ENCODE data around the gene DNAH6. TPM values are rescaled to one million over a fixed set of nuclear protein-coding genes. Genes with fewer than 3 reads are reported as not detected.

DNAH6 gene
- polyA plus RNA-seq, 1 donor (not counting 4 experiments of a cell fraction or from before 2014, with no cell fraction given), result 0.05 TPM

DNA sequence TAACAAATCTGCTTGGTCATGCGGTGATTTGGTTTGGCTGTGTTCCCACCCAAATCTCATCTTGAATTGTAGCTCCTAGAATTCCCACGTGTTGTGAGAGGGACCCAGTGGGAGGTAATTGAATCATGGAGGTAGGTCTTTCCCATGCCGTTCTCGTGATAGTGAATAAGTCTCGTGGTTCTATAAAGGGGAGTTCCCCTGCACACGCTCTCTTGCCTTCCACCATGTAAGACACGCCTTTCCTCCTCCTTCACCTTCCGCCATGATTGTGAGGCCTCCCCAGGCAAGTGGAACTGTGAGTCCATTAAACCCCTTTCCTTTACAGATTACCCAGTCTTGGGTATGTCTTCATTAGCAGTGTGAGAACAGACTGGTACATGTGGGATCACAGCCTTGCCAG lies 327.8 kb downstream of the DNAH6 start:
- FAIRE-seq, result no peak
- Histone ChIP-seq H3K4me2 (ENCODE audit: control insufficient read depth, extremely low read depth, insufficient read depth, low read depth, low read length) (no peak overlapping the region), H3K79me2 (ENCODE audit: control insufficient read depth, insufficient read depth, low read length) (no peaks in the 10 kb centered on the region), H3K4me3 (ENCODE audit: control insufficient read depth in 2 of 3, extremely low read depth in 1 of 3, insufficient read depth in 2 of 3, low read depth in 1 of 3, low read length in 3 of 3) (no peak overlapping the region), H3K27ac (ENCODE audit: control insufficient read depth, insufficient read depth, low read length) (no peak overlapping the region), H4K20me1 (ENCODE audit: control insufficient read depth, extremely low read depth, insufficient read depth, low read length) (no peaks in the 10 kb centered on the region), H3K9me1 (ENCODE audit: control insufficient read depth, extremely low read depth, insufficient read depth, low read length) (no peaks in the 10 kb centered on the region), H3K9me3 (ENCODE audit: control insufficient read depth, low read depth, low read length) (no peaks in the 10 kb centered on the region), H3K9ac (ENCODE audit: control insufficient read depth, extremely low read depth, insufficient read depth, low read length) (no peak overlapping the region), H3K36me3 (ENCODE audit: control insufficient read depth in 2 of 2, extremely low read depth in 1 of 2, insufficient read depth in 2 of 2, low read length in 2 of 2) (no peaks in the 10 kb centered on the region), H3K27me3 (ENCODE audit: control insufficient read depth, extremely low read depth, insufficient read depth, low read length) (no peaks in the 10 kb centered on the region), H3K4me1 (ENCODE audit: control insufficient read depth, extremely low read depth, insufficient read depth, low read length) (no peaks in the 10 kb centered on the region), H2AFZ (ENCODE audit: control insufficient read depth, low read length) (no peak overlapping the region)
- TF ChIP-seq EZH2 (IDR thresholded peaks at IDR 0.05; ENCODE audit: low read length) (no peak), CTCF (optimal IDR thresholded peaks at IDR 0.05 in 1 of 3, IDR thresholded peaks at IDR 0.05 in 1 of 3, conservative IDR thresholded peaks at IDR 0.05 in 1 of 3; ENCODE audit: extremely low read depth in 1 of 3, insufficient read depth in 2 of 3, low read length in 3 of 3) (no peak)
- dilution Hi-C loops (cut with MboI; ENCODE audit: extremely low pct_ligation_motif_present, low sequenced_read_pairs), result no loop called here
- DNase-seq (ENCODE audit: low read depth, low spot score), result no peak

GRCh38 chr2:84846041-84846663 lies 329.9 kb downstream of the DNAH6 start:
- FAIRE-seq, result no peak
- Histone ChIP-seq H3K9me3 (ENCODE audit: control insufficient read depth, low read depth, low read length) (no peaks in the 10 kb centered on the region), H4K20me1 (ENCODE audit: control insufficient read depth, extremely low read depth, insufficient read depth, low read length) (no peaks in the 10 kb centered on the region), H3K79me2 (ENCODE audit: control insufficient read depth, insufficient read depth, low read length) (no peaks in the 10 kb centered on the region), H3K4me2 (ENCODE audit: control insufficient read depth, extremely low read depth, insufficient read depth, low read depth, low read length) (no peak overlapping the region), H3K36me3 (ENCODE audit: control insufficient read depth in 2 of 2, extremely low read depth in 1 of 2, insufficient read depth in 2 of 2, low read length in 2 of 2) (no peaks in the 10 kb centered on the region), H3K27me3 (ENCODE audit: control insufficient read depth, extremely low read depth, insufficient read depth, low read length) (peaks cover 5% of the 10 kb centered on the region), H3K4me3 (ENCODE audit: control insufficient read depth in 2 of 3, extremely low read depth in 1 of 3, insufficient read depth in 2 of 3, low read depth in 1 of 3, low read length in 3 of 3) (no peak overlapping the region), H3K27ac (ENCODE audit: control insufficient read depth, insufficient read depth, low read length) (no peak overlapping the region), H3K4me1 (ENCODE audit: control insufficient read depth, extremely low read depth, insufficient read depth, low read length) (no peaks in the 10 kb centered on the region), H3K9ac (ENCODE audit: control insufficient read depth, extremely low read depth, insufficient read depth, low read length) (no peak overlapping the region), H2AFZ (ENCODE audit: control insufficient read depth, low read length) (no peak overlapping the region), H3K9me1 (ENCODE audit: control insufficient read depth, extremely low read depth, insufficient read depth, low read length) (no peaks in the 10 kb centered on the region)
- dilution Hi-C loops (cut with MboI; ENCODE audit: extremely low pct_ligation_motif_present, low sequenced_read_pairs), result no loop called here
- no peak for TF ChIP-seq EZH2 (IDR thresholded peaks at IDR 0.05; ENCODE audit: low read length)
- DNase-seq (ENCODE audit: low read depth, low spot score), result no peak

- dilution Hi-C loops (cut with MboI; ENCODE audit: extremely low pct_ligation_motif_present, low sequenced_read_pairs), result no loop called here
- Histone ChIP-seq H3K9ac (ENCODE audit: control insufficient read depth, extremely low read depth, insufficient read depth, low read length) (no peak overlapping the region), H3K9me1 (ENCODE audit: control insufficient read depth, extremely low read depth, insufficient read depth, low read length) (no peaks in the 10 kb centered on the region), H3K4me2 (ENCODE audit: control insufficient read depth, extremely low read depth, insufficient read depth, low read depth, low read length) (no peak overlapping the region), H3K4me1 (ENCODE audit: control insufficient read depth, extremely low read depth, insufficient read depth, low read length) (no peaks in the 10 kb centered on the region), H4K20me1 (ENCODE audit: control insufficient read depth, extremely low read depth, insufficient read depth, low read length) (no peaks in the 10 kb centered on the region), H3K27me3 (ENCODE audit: control insufficient read depth, extremely low read depth, insufficient read depth, low read length) (peaks cover 5% of the 10 kb centered on the region), H3K79me2 (ENCODE audit: control insufficient read depth, insufficient read depth, low read length) (no peaks in the 10 kb centered on the region), H3K9me3 (ENCODE audit: control insufficient read depth, low read depth, low read length) (no peaks in the 10 kb centered on the region), H3K27ac (ENCODE audit: control insufficient read depth, insufficient read depth, low read length) (no peak overlapping the region), H3K36me3 (ENCODE audit: control insufficient read depth in 2 of 2, extremely low read depth in 1 of 2, insufficient read depth in 2 of 2, low read length in 2 of 2) (no peaks in the 10 kb centered on the region), H2AFZ (ENCODE audit: control insufficient read depth, low read length) (no peak overlapping the region), H3K4me3 (ENCODE audit: control insufficient read depth in 2 of 3, extremely low read depth in 1 of 3, insufficient read depth in 2 of 3, low read depth in 1 of 3, low read length in 3 of 3) (no peak overlapping the region)
- FAIRE-seq (no peak), DNase-seq (ENCODE audit: low read depth, low spot score) (no peak)
- TF ChIP-seq CTCF (optimal IDR thresholded peaks at IDR 0.05 in 1 of 3, IDR thresholded peaks at IDR 0.05 in 1 of 3, conservative IDR thresholded peaks at IDR 0.05 in 1 of 3; ENCODE audit: extremely low read depth in 1 of 3, insufficient read depth in 2 of 3, low read length in 3 of 3), result no peak
- no peak for TF ChIP-seq EZH2 (IDR thresholded peaks at IDR 0.05; ENCODE audit: low read length)
Observed at GRCh38 chr2:84846741-84847142, 330.4 kb downstream of the DNAH6 start.
